HepG2 (cell line): ENCODE results near the gene CKAP2L. TPM values are rescaled to one million over a fixed set of nuclear protein-coding genes. Genes with fewer than 3 reads are reported as not detected.

ENCODE experiments used
- ATF1 ChIP-seq: IDR thresholded peaks from 2 replicates; pipeline ENCODE4 v1.6.1; 2016; ENCODE audit warnings: mild to moderate bottlenecking, control low read depth
- FLYWCH1 ChIP-seq: sonication (generic); formaldehyde crosslinking; IDR thresholded peaks from 2 replicates; pipeline ENCODE4 v1.8.1; 2023; ENCODE audit warnings: mild to moderate bottlenecking, missing genetic modification reagents
- HDAC2 ChIP-seq: sonication (generic); formaldehyde crosslinking; IDR thresholded peaks from 2 replicates; pipeline ENCODE4 v1.4.0; 2020; ENCODE audit warnings: missing genetic modification reagents
- HMGXB3 ChIP-seq: sonication (generic); formaldehyde crosslinking; IDR thresholded peaks from 2 replicates; pipeline ENCODE4 v1.4.0; 2020; ENCODE audit warnings: missing genetic modification reagents, borderline replicate concordance
- KDM4B ChIP-seq: sonication (generic); formaldehyde crosslinking; IDR thresholded peaks from 2 replicates; pipeline ENCODE4 v1.4.0; 2020; ENCODE audit warnings: missing genetic modification reagents
- NFE2L1 ChIP-seq: sonication (generic); formaldehyde crosslinking; IDR thresholded peaks from 2 replicates; pipeline ENCODE4 v1.4.0; 2020; ENCODE audit warnings: missing genetic modification reagents, mild to moderate bottlenecking, borderline replicate concordance
- PCBP1 ChIP-seq: fragments of 200-400 bp; formaldehyde crosslinking; IDR thresholded peaks from 2 replicates; pipeline ENCODE4 v1.6.1; 2017; ENCODE audit warnings: mild to moderate bottlenecking, low read depth, low read length, borderline replicate concordance
- POLR2A ChIP-seq, 2 experiments: IDR thresholded peaks; 2 replicates each; pipeline ENCODE4 v1.6.1; 2011; ENCODE audit warnings: low read depth in 2 of 2, low read length in 2 of 2, mild to moderate bottlenecking in 1 of 2, moderate library complexity in 1 of 2; ENCODE audit not compliant: insufficient read depth in 1 of 2
- RAD51 ChIP-seq: fragments of 450-650 bp; IDR thresholded peaks from 2 replicates; pipeline ENCODE4 v1.6.1; 2016; ENCODE audit warnings: borderline replicate concordance
- REXO4 ChIP-seq: sonication (generic); formaldehyde crosslinking; IDR thresholded peaks from 2 replicates; pipeline ENCODE4 v1.8.0; 2022; ENCODE audit warnings: missing genetic modification reagents, mild to moderate bottlenecking, borderline replicate concordance
- STAT6 ChIP-seq: sonication (generic); formaldehyde crosslinking; IDR thresholded peaks from 2 replicates; pipeline ENCODE4 v1.4.0; 2020; ENCODE audit warnings: missing genetic modification reagents, mild to moderate bottlenecking, borderline replicate concordance
- TAF15 ChIP-seq: fragments of 200-400 bp; formaldehyde crosslinking; IDR thresholded peaks from one replicate; pipeline ENCODE4 v1.6.1; 2018; ENCODE audit warnings: mild to moderate bottlenecking, low read depth, low read length; ENCODE audit not compliant: poor library complexity, severe bottlenecking
- TFDP2 ChIP-seq: sonication (generic); formaldehyde crosslinking; IDR thresholded peaks from 2 replicates; pipeline ENCODE4 v1.4.0; 2020; ENCODE audit warnings: missing genetic modification reagents
- ZNF205 ChIP-seq: IDR thresholded peaks from 2 replicates; pipeline ENCODE4 v1.6.1; 2018; ENCODE audit warnings: missing biosample characterization, missing genetic modification reagents
- ZNF350 ChIP-seq: sonication (generic); formaldehyde crosslinking; IDR thresholded peaks from 2 replicates; pipeline ENCODE4 v1.4.0; 2020; ENCODE audit warnings: mild to moderate bottlenecking, low read depth, missing genetic modification reagents, borderline replicate concordance
- ZNF367 ChIP-seq: sonication (generic); formaldehyde crosslinking; IDR thresholded peaks from 2 replicates; pipeline ENCODE4 v1.4.0; 2020; ENCODE audit warnings: missing genetic modification reagents, borderline replicate concordance
- ZNF468 ChIP-seq: sonication (generic); formaldehyde crosslinking; IDR thresholded peaks from 2 replicates; pipeline ENCODE4 v1.8.0; 2022; ENCODE audit warnings: mild to moderate bottlenecking, moderate library complexity, missing genetic modification reagents
- ZNF670 ChIP-seq: sonication (generic); formaldehyde crosslinking; IDR thresholded peaks from 2 replicates; pipeline ENCODE4 v1.8.0; 2022; ENCODE audit warnings: mild to moderate bottlenecking, missing genetic modification reagents, borderline replicate concordance
- ZNF709 ChIP-seq: sonication (generic); formaldehyde crosslinking; IDR thresholded peaks from 2 replicates; pipeline ENCODE4 v1.5.0; 2020; ENCODE audit warnings: mild to moderate bottlenecking, missing genetic modification reagents
- ZNF724P ChIP-seq: sonication (generic); formaldehyde crosslinking; IDR thresholded peaks from 2 replicates; pipeline ENCODE4 v1.8.0; 2022; ENCODE audit warnings: missing genetic modification reagents, borderline replicate concordance
- polyA plus RNA-seq, 8 experiments: library from polyadenylated mRNA; depleted of rRNA in 3 of 8; stranded (reverse) in 7 of 8; unstranded in 1 of 8; fragments of >200 nt; fragmentation: Illumina TruSeq in 4 of 8; extraction: Trizol in 4 of 8; gene quantifications; 2 replicates each; pipeline versions ENCODE4 v1.2.1 to v1.2.3, GENCODE V29; 2011 to 2016; ENCODE audit warnings: low read depth in 4 of 8, missing spikeins in 1 of 8, mixed read lengths in 1 of 8; ENCODE audit not compliant: insufficient read depth in 1 of 8
- total RNA-seq, 5 experiments: library from RNA; depleted of rRNA; stranded (reverse); fragments of >200 nt; fragmentation: Illumina TruSeq; extraction: Trizol; gene quantifications; 2 replicates each; pipeline ENCODE4 v1.2.3, GENCODE V29; 2016; ENCODE audit warnings: low read depth in 1 of 5

Gene CKAP2L
- total and polyA plus RNA-seq, 2 of the 13 experiments (the other 11 are each of a cell fraction or from before 2014, with no cell fraction given): 7.1 to 9.5 TPM

- no peak for TF ChIP-seq ZNF670
- TF ChIP-seq POLR2A (IDR thresholded peaks at IDR 0.05; ENCODE audit: insufficient read depth in 1 of 2, low read depth in 2 of 2, low read length in 2 of 2): peak; percentile 29 to 64; a peak in 3 of 4 replicates
- peak; percentile 89 for TF ChIP-seq ZNF350 (CRISPR knock-in tag)
- TF ChIP-seq TFDP2 (CRISPR knock-in tag): peak; percentile 100
- TF ChIP-seq PCBP1: peak; percentile 95
- peak; percentile 86; the same call in 1 of the 2 replicates for TF ChIP-seq FLYWCH1 (CRISPR knock-in tag)
- TF ChIP-seq ZNF724P (CRISPR knock-in tag): peak; percentile 99
- TF ChIP-seq ZNF367 (CRISPR knock-in tag): 0 out of 2 replicates have a peak, but pooled peaks have one; percentile 52
- peak; percentile 30; the same call in 1 of the 2 replicates for TF ChIP-seq ZNF205
- TF ChIP-seq RAD51: no peak
- no peak; the same call in 1 of the 2 replicates for TF ChIP-seq HMGXB3 (CRISPR knock-in tag)
- peak; percentile 94 for TF ChIP-seq HDAC2
- TF ChIP-seq KDM4B: no peak
- peak; percentile 98 for TF ChIP-seq ZNF468 (CRISPR knock-in tag)
- no peak for TF ChIP-seq ZNF709 (CRISPR knock-in tag)
- TF ChIP-seq TAF15: no peak
- 0 out of 2 replicates have a peak, but pooled peaks have one; percentile 29 for TF ChIP-seq NFE2L1
- TF ChIP-seq ATF1 (CRISPR knock-in tag): peak; percentile 97
- peak; percentile 68; the same call in 1 of the 2 replicates for TF ChIP-seq STAT6 (CRISPR knock-in tag)
- peak; percentile 97 for TF ChIP-seq REXO4 (CRISPR knock-in tag)
These were observed at the start of gene CKAP2L (continued) for GRCh38 chr2:112764071-112765044.
